Neural progenitor cell (in vitro differentiated cells): ENCODE measurements around the gene IL17RB.

Experiments used
- EZH2 ChIP-seq: fragments of 200-600 bp; sonication (generic); IDR thresholded peaks from 2 replicates; pipeline ENCODE4 v1.6.1; 2017; ENCODE audit warnings: antibody characterized with exemption, mild to moderate bottlenecking, moderate library complexity
- EZH2phosphoT487 ChIP-seq: fragments of 200-600 bp; sonication (generic); IDR thresholded peaks from 2 replicates; pipeline ENCODE4 v1.6.1; 2017; ENCODE audit warnings: antibody characterized with exemption
- TF ChIP-seq, protein P1 (sequence below): fragments of 200-600 bp; sonication (generic); IDR thresholded peaks from 2 replicates; pipeline ENCODE4 v1.5.1; 2017; ENCODE audit warnings: antibody characterized with exemption, mild to moderate bottlenecking

DNA sequence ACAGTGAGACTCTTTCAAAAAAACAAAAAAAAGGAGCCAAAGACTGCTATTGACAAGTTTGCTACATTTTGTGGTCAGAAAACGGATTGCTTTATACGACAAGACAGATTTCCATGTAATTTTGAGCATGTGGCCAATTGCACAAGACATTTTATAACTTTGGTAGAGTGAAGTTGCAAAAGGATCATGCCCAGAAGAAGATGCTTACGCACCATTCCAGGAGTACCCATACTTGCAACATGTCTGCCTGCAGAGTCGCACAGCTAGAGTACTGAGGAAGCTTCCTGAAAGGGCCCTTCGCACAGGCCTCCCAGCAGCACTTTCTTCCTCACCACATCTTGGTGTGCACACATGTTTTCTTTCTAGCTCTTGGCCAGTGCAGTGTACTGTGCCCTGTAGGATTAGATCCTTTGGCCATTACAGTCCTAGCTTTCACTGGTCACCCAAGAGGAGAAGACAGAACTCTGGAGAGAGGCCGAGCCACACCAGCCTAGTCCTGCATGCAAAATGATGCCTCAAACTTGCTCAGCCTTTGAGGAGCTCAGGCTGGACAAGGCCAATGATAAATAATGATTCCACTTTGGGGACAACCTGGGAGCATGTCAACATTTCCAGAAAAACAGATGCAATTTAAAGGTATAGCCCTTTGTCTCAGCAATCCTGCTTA lies 11.8 kb upstream of the IL17RB start:
- TF ChIP-seq EZH2 = no peak
- TF ChIP-seq, protein P1, sequence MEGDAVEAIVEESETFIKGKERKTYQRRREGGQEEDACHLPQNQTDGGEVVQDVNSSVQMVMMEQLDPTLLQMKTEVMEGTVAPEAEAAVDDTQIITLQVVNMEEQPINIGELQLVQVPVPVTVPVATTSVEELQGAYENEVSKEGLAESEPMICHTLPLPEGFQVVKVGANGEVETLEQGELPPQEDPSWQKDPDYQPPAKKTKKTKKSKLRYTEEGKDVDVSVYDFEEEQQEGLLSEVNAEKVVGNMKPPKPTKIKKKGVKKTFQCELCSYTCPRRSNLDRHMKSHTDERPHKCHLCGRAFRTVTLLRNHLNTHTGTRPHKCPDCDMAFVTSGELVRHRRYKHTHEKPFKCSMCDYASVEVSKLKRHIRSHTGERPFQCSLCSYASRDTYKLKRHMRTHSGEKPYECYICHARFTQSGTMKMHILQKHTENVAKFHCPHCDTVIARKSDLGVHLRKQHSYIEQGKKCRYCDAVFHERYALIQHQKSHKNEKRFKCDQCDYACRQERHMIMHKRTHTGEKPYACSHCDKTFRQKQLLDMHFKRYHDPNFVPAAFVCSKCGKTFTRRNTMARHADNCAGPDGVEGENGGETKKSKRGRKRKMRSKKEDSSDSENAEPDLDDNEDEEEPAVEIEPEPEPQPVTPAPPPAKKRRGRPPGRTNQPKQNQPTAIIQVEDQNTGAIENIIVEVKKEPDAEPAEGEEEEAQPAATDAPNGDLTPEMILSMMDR = peak; percentile 6
- TF ChIP-seq EZH2phosphoT487 = no peak
